HG03066 (cell line): ENCODE measurements around the gene BMP2K.
"Not testable (repeated sequence)": the region's sequence is repeated elsewhere in the genome, so short reads cannot be mapped to it uniquely, and the experiment has no call there.

Experiments used
- ATAC-seq: cut with Tn5 transposase; IDR thresholded peaks from one replicate; pipeline ENCODE4 v1.9.1; 2021; ENCODE audit warnings: low read depth; ENCODE audit not compliant: unreplicated experiment

The BMP2K gene

GRCh38 chr4:78845472-78845871 is 69.3 kb downstream of the BMP2K start:
- peak; percentile 86 for ATAC-seq

- no peak for ATAC-seq
Measured at GRCh38 chr4:78846258-78846657, 70.1 kb downstream of the BMP2K start.

DNA sequence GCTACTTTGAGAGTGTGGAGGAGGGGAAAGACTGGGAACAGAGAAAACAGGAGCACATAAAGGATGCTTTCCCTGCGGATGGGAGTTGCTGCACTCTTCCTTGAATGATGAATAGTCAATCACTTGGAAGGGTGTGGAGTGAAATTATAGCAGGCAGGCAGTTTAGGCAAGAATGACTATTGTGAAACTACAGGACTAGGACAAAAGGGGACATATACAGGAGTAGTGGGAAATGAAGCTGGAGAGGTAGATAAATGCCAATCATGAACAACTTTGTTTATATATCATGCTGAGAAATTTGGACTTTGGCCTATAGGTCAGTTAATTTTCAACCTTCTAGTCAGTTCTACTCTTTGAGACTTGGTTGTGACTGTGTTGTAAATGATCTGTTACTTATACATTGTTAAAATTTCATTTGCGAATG is 86.2 kb downstream of the BMP2K start:
- no peak for ATAC-seq

DNA sequence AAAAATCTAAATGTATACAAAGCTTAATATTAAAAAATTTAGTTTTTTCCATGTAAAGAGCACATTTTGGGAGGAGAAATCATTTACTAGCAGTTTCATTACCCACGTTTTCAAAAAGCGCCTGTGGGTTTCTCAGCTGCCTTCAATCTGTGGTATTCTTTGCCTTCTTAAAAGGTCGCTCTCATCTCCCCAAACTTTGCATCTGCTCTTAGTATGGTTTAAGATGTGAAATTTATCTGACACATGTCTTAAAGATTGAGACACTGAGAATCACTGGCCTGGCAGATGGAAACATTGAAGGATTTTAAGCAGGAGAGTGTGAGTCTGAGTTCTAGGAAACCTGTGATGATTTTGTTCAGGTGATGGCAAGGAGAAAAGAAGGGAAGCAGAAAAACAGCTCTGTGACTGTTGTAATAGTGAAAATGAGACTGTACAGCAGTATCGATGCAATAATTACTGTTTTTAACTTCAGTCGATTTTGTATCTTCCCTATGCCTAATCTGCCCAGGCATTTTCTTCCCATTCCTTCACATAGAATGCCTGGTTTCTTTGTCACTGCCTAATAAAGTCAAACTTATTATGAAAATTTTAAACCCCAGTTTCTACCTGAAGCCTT is 87.2 kb downstream of the BMP2K start:
- ATAC-seq = no peak

DNA sequence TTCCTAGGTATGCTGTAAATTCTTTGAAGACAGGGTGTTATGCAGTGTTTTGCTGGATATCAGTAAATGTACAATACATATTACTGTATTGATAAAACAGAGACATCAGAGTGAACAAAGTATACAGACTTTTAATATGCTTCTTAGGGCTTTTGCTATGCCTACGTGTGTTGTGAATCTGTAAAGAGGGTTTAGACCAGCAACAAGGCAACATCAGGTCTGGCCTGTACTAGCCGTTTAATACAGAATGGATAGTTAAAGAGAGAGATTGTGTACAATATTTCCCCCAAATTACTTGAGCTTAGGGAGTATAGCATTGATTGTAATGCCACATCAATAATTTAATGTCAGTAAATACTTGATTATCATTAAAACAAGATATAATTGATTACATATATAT is 87.8 kb downstream of the BMP2K start:
- ATAC-seq = no peak

- no peak for ATAC-seq
Measured at GRCh38 chr4:78864405-78865024, 88.4 kb downstream of the BMP2K start.

- no peak for ATAC-seq
Measured at GRCh38 chr4:78865451-78865850, 89.3 kb downstream of the BMP2K start.

GRCh38 chr4:78868712-78869111 is 92.6 kb downstream of the BMP2K start:
- ATAC-seq = not testable (repeated sequence)

GRCh38 chr4:78870056-78870455 is 93.9 kb downstream of the BMP2K start:
- ATAC-seq = no peak

DNA sequence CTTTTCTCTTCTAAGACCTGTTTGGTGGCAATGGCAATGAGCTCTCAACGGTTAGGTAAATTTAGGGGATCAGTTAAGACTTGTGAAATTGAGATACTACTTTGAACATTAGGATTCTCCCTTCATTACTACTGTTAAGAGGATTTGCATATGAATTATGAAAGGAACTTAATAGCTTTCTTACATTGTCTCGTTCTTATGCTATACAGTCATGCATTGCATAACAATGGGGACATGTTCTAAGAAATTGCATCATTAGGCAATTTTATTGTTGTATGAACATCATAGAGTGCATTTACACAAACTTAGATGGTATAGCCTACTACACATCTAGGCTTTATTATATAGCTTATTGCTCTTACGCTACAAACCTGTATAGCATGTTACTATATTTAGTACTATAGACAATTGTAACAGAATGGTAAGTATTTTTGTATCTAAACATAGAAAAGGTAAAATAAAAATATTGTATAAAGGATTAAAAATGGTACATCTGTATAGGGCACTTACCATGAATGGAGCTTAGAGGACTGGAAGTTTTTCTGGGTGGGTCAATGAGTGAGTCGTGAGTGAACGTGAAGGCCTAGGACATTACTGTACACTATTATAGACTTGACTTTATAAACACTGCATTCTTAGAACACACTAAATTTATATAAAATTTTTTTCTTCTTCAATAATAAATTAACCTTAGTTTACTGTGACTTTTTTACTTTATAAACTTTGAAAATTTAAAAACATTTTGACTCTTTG is 100.6 kb downstream of the BMP2K start:
- ATAC-seq = no peak

- ATAC-seq = no peak
Measured at GRCh38 chr4:78878031-78878430, 101.9 kb downstream of the BMP2K start.

GRCh38 chr4:78880874-78881492 is 104.8 kb downstream of the BMP2K start:
- ATAC-seq = no peak

DNA sequence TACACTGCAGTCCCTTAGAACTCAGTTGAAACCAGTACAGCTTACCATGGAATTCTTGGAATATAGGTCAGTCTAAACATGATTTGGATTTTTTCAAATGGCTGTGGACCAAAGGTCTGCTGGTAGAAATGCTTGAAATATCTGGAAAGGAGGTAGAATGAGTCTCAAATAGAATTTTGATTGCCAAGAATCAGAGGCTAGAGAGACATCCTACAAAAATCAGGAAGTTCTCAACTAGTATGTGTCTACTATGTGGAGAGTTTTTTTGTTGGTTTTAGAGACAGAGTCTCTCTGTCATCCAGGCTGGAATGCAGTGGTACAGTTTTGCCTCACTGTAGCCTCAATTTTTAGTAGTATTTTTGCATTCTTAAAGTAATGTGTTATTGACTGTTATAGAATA is 109.4 kb downstream of the BMP2K start:
- no peak for ATAC-seq

DNA sequence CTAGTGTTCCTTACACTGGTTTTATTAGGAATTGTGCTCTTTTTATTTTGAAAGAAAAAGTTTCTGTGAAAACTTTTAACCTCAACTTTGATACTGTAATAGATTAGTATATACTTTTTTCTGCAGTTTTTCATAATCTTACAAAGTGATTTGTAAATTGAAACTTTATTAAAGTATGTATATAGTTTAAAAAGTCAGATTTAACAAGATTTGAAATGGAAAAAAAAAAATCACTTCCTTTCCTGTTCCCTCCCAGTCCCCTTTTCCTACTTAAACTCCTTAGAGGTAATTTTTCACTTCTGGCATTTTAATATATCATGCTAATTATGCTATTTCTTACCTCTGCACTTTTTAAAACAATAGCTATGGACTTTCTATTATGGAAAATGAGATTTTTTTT is 113.8 kb downstream of the BMP2K start:
- ATAC-seq = no peak

DNA sequence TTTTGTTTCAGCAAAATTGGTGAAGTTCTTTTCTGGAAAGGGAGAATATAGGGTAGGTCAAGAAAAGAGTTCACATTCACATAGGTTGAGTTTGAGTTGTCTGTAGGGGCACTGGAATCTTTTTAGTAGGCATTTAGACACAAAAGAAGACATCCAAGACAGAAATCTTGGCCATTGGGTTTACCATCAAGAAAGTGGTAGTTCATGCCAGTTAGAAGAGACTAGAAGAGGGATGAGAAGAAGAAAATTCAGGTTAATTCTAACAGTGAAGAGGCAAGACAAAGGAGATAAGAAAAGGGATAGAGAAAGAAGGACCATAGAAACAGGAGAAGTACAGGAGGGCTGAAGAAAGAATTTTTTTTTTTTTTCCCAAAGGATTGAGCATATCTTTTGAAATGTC is 123.2 kb downstream of the BMP2K start:
- no peak for ATAC-seq

- no peak for ATAC-seq
Measured at GRCh38 chr4:78901882-78902281, 125.7 kb downstream of the BMP2K start.

DNA sequence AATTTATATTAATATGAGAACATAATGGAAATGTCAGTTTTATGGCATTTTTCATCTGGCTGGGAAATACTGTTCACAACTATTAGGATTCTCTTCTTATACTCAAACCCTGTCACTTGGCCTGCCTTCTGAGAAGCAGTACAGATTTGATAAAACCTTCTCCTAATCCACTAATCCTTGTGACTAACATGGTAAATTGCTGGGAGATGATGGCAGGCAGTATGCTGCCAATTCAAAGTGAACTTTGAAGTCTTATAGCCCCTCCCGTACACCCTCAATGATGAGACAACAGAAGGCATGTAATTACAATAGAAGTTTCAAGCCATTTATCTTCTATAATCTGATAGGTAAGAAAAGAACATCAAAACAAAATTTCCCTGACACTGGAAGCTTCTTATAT is 126.1 kb downstream of the BMP2K start:
- no peak for ATAC-seq

DNA sequence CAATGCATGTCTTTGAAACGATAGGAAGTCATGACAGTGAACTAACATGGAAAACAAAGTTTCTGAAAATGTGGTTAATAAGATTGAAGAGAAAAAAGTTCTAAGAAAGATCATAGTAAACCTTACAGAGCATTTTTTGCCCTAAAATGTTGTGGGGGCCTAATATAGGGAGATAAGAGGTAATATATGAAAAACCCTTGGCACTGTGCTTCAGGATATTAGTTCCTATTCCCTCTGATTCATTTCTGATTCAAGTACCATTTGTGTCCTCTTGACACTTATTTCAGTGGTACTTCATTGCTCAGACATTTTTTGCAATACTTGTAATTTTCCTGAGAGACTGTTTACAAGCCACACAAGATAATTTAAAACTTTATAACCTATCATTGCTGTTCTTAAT is 128.0 kb downstream of the BMP2K start:
- no peak for ATAC-seq

DNA sequence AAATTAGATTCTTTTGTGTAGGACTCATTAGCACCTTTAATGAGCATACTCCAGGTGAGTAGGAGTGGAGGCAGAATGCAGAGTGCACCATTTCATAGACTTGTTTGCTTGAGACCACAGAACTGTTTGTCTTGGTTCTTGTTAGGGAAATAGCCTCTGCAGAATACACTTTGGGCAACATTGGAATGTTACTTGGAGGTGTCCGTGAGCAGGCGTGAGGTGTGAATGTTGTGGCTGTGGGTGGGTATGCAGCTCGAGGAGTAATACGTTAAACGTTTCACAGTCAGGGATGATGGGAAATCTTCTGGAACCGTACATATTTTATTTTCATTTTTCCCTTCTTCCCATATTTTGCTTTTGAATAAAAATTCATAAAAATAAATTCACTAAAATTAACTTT is 131.5 kb downstream of the BMP2K start:
- ATAC-seq = no peak

- not testable (repeated sequence) for ATAC-seq
Measured at GRCh38 chr4:78908974-78909373, 132.8 kb downstream of the BMP2K start.

DNA sequence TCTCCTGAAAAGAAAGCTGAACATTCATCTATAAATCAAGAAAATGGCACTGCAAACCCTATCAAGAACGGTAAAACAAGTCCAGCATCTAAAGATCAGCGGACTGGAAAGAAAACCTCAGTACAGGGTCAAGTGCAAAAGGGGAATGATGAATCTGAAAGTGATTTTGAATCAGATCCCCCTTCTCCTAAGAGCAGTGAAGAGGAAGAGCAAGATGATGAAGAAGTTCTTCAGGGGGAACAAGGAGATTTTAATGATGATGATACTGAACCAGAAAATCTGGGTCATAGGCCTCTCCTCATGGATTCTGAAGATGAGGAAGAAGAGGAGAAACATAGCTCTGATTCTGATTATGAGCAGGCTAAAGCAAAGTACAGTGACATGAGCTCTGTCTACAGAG is 134.5 kb downstream of the BMP2K start:
- ATAC-seq = no peak
